ENCODE measurements around the gene RNF19B.
"Not testable (repeated sequence)": the region's sequence is repeated elsewhere in the genome, so short reads cannot be mapped to it uniquely, and the experiment has no call there.

The RNF19B gene, protein sequence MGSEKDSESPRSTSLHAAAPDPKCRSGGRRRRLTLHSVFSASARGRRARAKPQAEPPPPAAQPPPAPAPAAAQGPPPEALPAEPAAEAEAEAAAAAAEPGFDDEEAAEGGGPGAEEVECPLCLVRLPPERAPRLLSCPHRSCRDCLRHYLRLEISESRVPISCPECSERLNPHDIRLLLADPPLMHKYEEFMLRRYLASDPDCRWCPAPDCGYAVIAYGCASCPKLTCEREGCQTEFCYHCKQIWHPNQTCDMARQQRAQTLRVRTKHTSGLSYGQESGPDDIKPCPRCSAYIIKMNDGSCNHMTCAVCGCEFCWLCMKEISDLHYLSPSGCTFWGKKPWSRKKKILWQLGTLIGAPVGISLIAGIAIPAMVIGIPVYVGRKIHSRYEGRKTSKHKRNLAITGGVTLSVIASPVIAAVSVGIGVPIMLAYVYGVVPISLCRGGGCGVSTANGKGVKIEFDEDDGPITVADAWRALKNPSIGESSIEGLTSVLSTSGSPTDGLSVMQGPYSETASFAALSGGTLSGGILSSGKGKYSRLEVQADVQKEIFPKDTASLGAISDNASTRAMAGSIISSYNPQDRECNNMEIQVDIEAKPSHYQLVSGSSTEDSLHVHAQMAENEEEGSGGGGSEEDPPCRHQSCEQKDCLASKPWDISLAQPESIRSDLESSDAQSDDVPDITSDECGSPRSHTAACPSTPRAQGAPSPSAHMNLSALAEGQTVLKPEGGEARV

DNA sequence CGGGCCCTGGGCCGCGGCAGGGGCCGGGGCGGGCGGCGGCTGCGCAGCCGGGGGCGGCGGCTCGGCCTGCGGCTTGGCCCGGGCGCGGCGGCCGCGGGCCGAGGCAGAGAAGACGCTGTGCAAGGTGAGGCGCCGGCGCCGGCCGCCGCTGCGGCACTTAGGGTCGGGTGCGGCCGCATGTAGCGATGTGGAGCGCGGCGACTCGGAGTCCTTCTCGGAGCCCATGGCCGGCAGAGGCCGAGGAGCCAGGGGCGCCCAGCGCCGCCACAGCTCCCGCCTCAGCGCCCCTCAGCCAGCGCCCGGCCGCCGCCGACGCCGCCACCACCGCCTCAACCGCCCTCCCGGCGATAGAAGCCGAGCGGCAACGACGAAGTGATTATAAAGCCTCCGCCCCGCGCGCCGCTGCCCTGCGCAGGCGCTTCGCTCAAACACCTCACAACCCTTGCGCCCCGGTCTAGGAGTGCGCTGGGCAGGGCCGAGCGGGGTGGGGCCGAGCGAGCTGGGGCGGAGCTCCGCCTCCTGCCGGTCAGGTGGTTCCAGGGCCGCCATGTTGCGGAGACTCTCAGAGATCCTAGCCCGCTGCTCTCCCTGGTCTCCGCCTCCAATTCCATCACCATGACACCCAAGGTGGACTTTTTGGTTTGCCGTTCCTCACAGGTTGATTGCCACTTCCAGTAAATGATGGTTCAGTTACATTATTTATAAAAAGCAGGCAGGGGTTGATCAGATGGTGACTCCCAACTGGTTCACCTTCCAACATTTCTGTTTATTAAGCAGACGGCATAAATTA, at the start of gene RNF19B:
Gene RNF19B, minus strand, starts transcription at position 349 of the 790 bp plus-strand sequence. Its CDS starts 124 bp downstream, at position 225.
- DNase-seq, result peak; percentile 98 to 99

- no peak for DNase-seq
Measured at GRCh38 chr1:33013791-33014190, 49.2 kb upstream of the RNF19B start.

DNA sequence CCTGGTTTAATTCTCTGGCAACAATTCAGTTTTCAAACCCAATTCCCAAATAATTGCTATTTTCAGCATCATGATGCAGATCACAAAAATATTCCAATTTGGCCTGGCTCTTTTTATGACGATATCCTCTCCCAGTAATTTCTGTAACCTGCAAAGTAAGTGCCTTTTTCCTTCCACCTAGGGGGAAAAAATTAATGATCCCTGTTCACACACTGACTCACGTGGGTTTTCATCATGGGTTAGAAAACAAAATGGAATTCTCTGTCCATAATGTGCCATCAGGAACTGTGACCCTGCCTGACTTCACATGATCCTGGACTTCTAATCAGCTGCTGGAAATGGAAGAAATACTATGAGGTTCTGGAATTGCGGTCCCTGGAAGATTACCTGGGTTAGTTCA, 47.6 kb upstream of the RNF19B start:
- no peak for DNase-seq

DNA sequence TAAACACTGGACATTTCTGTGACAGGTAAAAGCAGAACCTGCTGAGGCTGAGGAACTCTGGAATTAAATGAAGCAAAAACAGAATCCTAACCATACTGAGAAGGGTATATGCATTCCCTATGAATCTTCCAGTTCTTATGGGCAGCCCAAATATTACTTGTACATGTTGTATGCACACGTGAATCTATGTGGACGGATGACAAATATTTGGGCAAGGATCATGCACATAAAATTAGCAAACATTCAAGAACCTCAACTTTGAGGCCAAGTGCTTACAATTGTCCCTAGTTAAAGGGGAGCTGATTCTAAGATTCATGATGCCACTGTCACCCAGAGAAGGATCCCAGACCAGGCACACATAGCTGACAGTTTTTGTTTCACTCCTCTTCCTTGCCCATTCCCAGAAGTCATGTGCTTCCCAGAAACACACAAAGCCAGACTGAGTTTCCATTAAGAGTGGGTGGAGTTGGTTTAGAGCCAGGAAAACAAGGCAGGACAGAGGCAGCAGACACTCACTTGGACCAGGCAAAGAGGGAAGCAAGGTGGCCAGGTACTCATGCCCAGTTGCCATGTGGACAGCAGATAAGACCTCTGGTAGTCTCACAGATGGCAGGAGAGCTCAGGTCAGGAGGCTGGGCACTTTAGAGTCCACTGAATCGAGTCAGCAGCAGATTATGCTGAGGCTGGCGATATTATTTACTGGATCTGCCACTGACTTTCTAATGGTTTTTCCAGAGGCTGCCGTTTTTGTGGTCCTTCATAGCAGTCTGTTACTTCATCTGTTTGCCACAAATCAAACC, 46.5 kb upstream of the RNF19B start:
- peak in 1 of 2 experiments; percentile 32 for DNase-seq

- no peak for DNase-seq
Measured at GRCh38 chr1:33009561-33009960, 45.0 kb upstream of the RNF19B start.

DNA sequence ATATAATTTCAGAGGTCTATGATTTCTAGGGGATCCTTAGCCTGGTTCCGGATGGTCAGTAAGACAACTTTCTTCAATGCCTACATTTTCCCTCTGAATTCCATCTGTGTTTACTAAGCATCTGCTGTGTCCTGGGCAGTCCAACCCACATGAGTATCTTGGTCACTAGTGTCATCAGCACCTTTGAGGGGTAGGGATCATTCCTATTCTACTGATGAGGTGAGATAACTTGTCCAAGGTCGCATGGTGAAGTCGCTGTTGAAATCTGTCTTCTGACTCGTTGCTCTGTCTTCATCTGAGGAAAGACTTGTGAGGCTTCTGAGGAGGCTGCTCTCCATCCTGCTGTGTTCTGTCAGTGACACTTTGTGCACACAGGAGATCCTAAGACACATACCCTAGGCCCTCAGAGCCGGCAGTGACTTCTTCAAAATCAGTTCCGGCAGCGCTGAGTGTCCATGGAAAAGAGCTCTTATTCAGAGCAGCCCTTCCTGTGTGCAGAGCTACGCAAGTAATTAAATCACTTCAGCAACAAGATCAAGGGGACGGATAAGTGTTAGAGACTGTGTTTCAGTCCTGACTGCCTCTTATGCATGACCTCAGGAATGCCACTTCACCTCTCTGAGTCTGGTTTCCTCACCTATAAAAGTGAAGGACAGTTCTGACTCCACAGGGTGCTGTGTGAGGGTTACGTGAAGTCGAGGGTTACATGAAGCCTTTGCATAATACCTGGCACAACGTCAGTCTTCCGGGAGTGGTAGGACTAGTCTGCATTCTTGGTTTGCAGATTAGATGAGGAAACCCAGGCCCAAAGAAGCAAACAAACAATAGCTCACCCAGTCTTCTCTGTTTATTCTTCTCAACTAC, 43.7 kb upstream of the RNF19B start:
- no peak for DNase-seq

DNA sequence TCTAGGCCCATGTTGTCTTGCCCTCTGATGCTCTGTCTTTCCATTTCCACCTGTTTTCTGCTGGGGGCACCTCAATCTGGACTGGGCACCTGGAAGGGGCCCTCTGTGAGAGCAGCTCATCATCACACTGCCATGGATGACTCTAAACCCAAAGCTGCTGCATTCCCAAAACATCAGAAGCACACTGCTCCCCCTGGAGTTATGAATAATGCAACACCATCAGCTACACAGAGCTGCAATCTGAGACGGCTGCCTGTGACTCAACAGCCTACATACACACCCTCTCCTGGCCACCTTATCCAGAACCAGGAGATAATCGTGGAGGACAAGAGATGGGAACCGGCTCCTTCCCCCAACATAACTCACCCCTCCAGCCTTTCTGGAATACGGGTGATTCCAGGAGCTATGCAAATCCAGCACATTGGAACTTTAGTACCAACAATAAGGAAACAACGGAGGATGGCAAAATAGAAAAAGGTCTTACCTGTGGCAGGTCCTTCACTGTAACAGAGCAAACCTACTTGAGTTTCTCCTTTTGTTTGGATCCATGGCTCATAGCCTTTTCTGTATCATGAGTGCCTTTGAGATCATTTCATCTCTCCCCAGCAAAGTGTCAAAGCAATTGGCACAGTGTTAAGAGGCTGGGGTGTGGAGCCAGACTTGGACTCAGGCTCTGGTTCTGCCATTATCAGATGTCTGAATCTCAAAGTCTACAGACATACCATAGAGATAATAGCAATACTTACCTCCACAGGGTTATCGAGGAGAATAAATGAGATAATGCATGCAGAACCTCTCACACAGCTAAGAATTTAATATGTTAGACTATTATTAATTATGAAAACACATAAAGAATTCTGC, 42.8 kb upstream of the RNF19B start:
- no peak for DNase-seq

DNA sequence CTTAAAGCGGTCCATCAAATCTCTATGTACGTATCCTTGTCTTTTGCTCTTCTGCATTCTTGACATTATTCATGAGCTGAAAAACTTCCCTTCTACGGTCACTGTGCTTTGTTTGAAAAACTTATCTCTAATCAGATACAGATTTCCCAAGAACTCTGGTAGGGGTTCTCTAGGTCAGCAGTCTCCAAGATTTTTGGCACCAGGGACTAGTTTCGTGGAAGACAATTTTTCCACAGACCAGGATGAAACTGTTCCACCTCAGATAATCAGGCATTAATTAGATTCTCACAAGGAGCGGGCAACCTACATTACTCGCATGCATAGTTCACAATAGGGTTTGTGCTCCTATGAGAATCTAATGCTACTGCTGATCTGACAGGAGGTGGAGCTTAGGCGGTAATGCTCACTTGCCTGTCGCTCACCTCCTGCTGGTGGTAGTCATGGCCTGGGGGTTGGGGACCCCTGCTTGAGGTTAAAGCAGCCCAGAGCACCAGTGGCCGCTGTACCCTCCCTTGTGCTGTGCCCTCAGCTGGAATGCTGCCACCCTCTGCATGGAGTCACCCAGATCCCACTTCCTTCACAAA, 41.3 kb upstream of the RNF19B start:
- DNase-seq, result no peak

- DNase-seq, result no peak
Measured at GRCh38 chr1:33005117-33005837, 40.7 kb upstream of the RNF19B start.

DNA sequence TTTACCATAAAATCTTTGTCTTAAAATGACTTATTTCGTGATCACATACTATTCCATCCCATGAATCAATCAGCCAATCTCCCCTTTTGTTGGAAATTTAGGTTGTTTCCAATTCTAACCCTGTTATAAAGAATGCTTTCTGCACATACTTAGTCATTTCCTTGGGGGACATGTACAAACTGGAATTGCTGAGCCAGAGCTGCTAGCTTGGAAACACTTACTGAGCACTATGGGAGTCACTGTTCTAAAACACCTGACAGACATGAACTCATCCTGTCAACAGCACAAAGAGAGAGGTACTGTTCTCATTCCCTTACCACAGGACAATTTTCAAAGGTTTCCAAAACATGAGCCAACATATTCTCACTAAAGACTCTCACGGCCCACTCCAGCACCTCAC, 40.0 kb upstream of the RNF19B start:
- DNase-seq, result no peak

DNA sequence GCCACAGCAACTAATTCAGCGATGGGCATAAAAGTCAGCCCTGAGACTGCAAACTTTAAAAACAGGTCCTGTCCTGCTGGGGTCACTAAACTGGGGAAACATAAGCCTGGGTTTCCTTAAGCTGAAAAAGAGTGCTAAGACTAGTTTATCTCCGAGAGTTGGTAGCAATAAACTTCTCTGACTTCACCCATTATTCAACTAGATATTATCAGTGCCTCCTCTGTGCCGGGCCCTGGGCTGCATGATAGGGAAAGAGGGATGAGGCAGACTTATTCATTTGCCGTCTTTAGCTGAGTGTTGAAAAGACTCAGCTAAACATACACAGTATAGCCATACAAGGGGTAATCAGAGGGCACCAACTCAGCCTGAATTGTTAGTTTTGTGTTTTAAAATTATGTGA, 39.0 kb upstream of the RNF19B start:
- DNase-seq, result no peak

GRCh38 chr1:33002006-33002405, 37.4 kb upstream of the RNF19B start:
- no peak for DNase-seq

- no peak for DNase-seq
Measured at GRCh38 chr1:33001282-33001681, 36.7 kb upstream of the RNF19B start.

GRCh38 chr1:33000427-33001026, 35.9 kb upstream of the RNF19B start:
- no peak for DNase-seq

GRCh38 chr1:32998997-32999396, 34.4 kb upstream of the RNF19B start:
- no peak for DNase-seq

- DNase-seq, result no peak
Measured at GRCh38 chr1:32998064-32998463, 33.5 kb upstream of the RNF19B start.

DNA sequence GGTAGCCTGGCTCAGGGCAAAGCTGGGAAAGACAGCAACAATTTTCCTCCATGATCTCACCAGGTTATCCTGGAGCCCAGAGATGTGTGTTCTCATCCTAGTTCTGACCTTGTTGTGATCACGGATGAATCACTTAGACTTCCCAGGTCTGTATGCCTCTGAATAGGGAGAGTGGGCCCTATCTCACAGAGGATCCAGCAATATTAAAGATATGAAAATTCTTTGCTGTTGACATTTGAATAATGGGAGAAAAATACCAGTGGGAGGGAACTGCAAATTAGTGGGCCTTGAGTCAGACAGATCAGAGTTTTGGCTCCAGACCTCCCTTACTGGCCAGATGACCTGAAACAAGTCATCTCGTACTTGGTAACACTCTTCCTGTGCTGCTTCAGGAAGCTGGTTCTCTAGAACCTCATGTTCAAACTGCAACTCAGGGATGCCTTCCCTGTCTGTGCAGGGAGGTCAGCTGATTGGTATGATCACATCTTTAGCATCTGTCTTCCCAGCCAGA, 32.8 kb upstream of the RNF19B start:
- DNase-seq, result no peak

- not testable (repeated sequence) for DNase-seq
Measured at GRCh38 chr1:32993324-32993636, 28.7 kb upstream of the RNF19B start.

Data from NCI-H2081 (cell line).